SK-MEL-5 (cell line): ENCODE data around the gene ACOX3. TPM values are rescaled to one million over a fixed set of nuclear protein-coding genes. Genes with fewer than 3 reads are reported as not detected.

Experiments
- DNase-seq: peaks from one replicate; pipeline ENCODE4 v3.0.0-alpha.2; 2016; ENCODE audit warnings: low read depth, low spot score
- in situ Hi-C: cut with HindIII; loops from 2 replicates; pipeline ENCODE4 v1.10.0; 2016; ENCODE audit warnings: low sequenced_read_pairs, high pct_unique_total_duplicates, low pct_unique_long_range_greater_than_20kb
- total RNA-seq: library from RNA; depleted of rRNA; stranded (reverse); fragments of >200 nt; shearing (Covaris generic); gene quantifications from 2 replicates; pipeline ENCODE4 v1.2.3, GENCODE V29; 2014

Gene ACOX3
- total RNA-seq, 1 experiment from 2014 or later: 11.9 TPM

GRCh38 chr4:8328866-8329559 lies 111.5 kb downstream of the ACOX3 start:
- in situ Hi-C loops: no loop called here
- DNase-seq: no peak

GRCh38 chr4:8328456-8328855 lies 112.1 kb downstream of the ACOX3 start:
- in situ Hi-C loops: no loop called here
- DNase-seq: no peak

GRCh38 chr4:8326206-8326605 lies 114.3 kb downstream of the ACOX3 start:
- DNase-seq: no peak
- in situ Hi-C loops: no loop called here

- in situ Hi-C loops: no loop called here
- no peak for DNase-seq
Observed at GRCh38 chr4:8325291-8325973, 115.1 kb downstream of the ACOX3 start.

GRCh38 chr4:8324640-8325239 lies 115.8 kb downstream of the ACOX3 start:
- in situ Hi-C loops: no loop called here
- DNase-seq: no peak

- in situ Hi-C loops: no loop called here
- DNase-seq: no peak
Observed at GRCh38 chr4:8323947-8324555, 116.5 kb downstream of the ACOX3 start.

- in situ Hi-C loops: no loop called here
- no peak for DNase-seq
Observed at GRCh38 chr4:8322794-8323704, 117.5 kb downstream of the ACOX3 start.

- no peak for DNase-seq
- in situ Hi-C loops: no loop called here
Observed at GRCh38 chr4:8321771-8322170, 118.8 kb downstream of the ACOX3 start.

GRCh38 chr4:8321220-8321619 lies 119.3 kb downstream of the ACOX3 start:
- DNase-seq: no peak
- in situ Hi-C loops: no loop called here

GRCh38 chr4:8320386-8320750 lies 120.2 kb downstream of the ACOX3 start:
- in situ Hi-C loops: no loop called here
- DNase-seq: peak; percentile 23

GRCh38 chr4:8319731-8320385 lies 120.7 kb downstream of the ACOX3 start:
- DNase-seq: no peak
- in situ Hi-C loops: no loop called here

GRCh38 chr4:8319061-8319460 lies 121.5 kb downstream of the ACOX3 start:
- no peak for DNase-seq
- in situ Hi-C loops: no loop called here

- in situ Hi-C loops: no loop called here
- DNase-seq: no peak
Observed at GRCh38 chr4:8318509-8318908, 122.0 kb downstream of the ACOX3 start.

GRCh38 chr4:8317474-8317873 lies 123.0 kb downstream of the ACOX3 start:
- in situ Hi-C loops: no loop called here
- DNase-seq: no peak

- no peak for DNase-seq
- in situ Hi-C loops: no loop called here
Observed at GRCh38 chr4:8316911-8317351, 123.6 kb downstream of the ACOX3 start.
